ENCODE measurements around the gene PANK3.

The PANK3 gene

GRCh38 chr5:168602517-168602916 is 23.3 kb upstream of the PANK3 start:
- no peak for TF ChIP-seq CTCF (conservative IDR thresholded peaks at IDR 0.05; ENCODE audit: low read depth, low read length)

GRCh38 chr5:168601972-168602371 is 22.8 kb upstream of the PANK3 start:
- no peaks in the 10 kb centered on the region for H3K27me3 ChIP-seq (ENCODE audit: insufficient read depth, low read depth)
- no peak for TF ChIP-seq CTCF (conservative IDR thresholded peaks at IDR 0.05; ENCODE audit: low read depth, low read length)
- no peak overlapping the region for H2AFZ ChIP-seq (ENCODE audit: low read depth)
- H3K4me1 ChIP-seq (ENCODE audit: low read depth, poor library complexity, severe bottlenecking), result no peaks in the 10 kb centered on the region
- H3K27ac ChIP-seq, result no peak overlapping the region
- no peaks in the 10 kb centered on the region for H4K20me1 ChIP-seq (ENCODE audit: insufficient read depth)
- no peak overlapping the region for H3K4me3 ChIP-seq (IDR thresholded peaks at IDR 0.05; ENCODE audit: insufficient read depth, low read depth, low read length)
- no peak overlapping the region for H3K9ac ChIP-seq
- H3K79me2 ChIP-seq (ENCODE audit: insufficient read depth, low read depth), result no peaks in the 10 kb centered on the region
- no peaks in the 10 kb centered on the region for H3K36me3 ChIP-seq (ENCODE audit: insufficient read depth)
- no peak overlapping the region for H3K4me2 ChIP-seq

More at GRCh38 chr5:168602517-168602916, 23.3 kb upstream of the PANK3 start:
- H2AFZ ChIP-seq (ENCODE audit: low read depth), result no peak overlapping the region
- no peaks in the 10 kb centered on the region for H3K27me3 ChIP-seq (ENCODE audit: insufficient read depth, low read depth)
- no peaks in the 10 kb centered on the region for H4K20me1 ChIP-seq (ENCODE audit: insufficient read depth)
- H3K9ac ChIP-seq, result no peak overlapping the region
- no peaks in the 10 kb centered on the region for H3K79me2 ChIP-seq (ENCODE audit: insufficient read depth, low read depth)
- no peak overlapping the region for H3K4me2 ChIP-seq
- H3K36me3 ChIP-seq (ENCODE audit: insufficient read depth), result no peaks in the 10 kb centered on the region
- no peaks in the 10 kb centered on the region for H3K4me1 ChIP-seq (ENCODE audit: low read depth, poor library complexity, severe bottlenecking)
- H3K4me3 ChIP-seq (IDR thresholded peaks at IDR 0.05; ENCODE audit: insufficient read depth, low read depth, low read length), result no peak overlapping the region
- H3K27ac ChIP-seq, result no peak overlapping the region

- H3K4me3 ChIP-seq (IDR thresholded peaks at IDR 0.05; ENCODE audit: insufficient read depth, low read depth, low read length), result no peak overlapping the region
- no peak overlapping the region for H3K27ac ChIP-seq
- no peaks in the 10 kb centered on the region for H3K36me3 ChIP-seq (ENCODE audit: insufficient read depth)
- no peak overlapping the region for H2AFZ ChIP-seq (ENCODE audit: low read depth)
- no peaks in the 10 kb centered on the region for H3K4me1 ChIP-seq (ENCODE audit: low read depth, poor library complexity, severe bottlenecking)
- no peaks in the 10 kb centered on the region for H3K79me2 ChIP-seq (ENCODE audit: insufficient read depth, low read depth)
- H3K27me3 ChIP-seq (ENCODE audit: insufficient read depth, low read depth), result no peaks in the 10 kb centered on the region
- H3K9ac ChIP-seq, result no peak overlapping the region
- no peak overlapping the region for H3K4me2 ChIP-seq
- TF ChIP-seq CTCF (conservative IDR thresholded peaks at IDR 0.05; ENCODE audit: low read depth, low read length), result no peak
- H4K20me1 ChIP-seq (ENCODE audit: insufficient read depth), result no peaks in the 10 kb centered on the region
Observed at GRCh38 chr5:168600409-168600808, 21.2 kb upstream of the PANK3 start.

- Histone ChIP-seq H3K4me3 (IDR thresholded peaks at IDR 0.05; ENCODE audit: insufficient read depth, low read depth, low read length) (no peak overlapping the region), H3K79me2 (ENCODE audit: insufficient read depth, low read depth) (no peaks in the 10 kb centered on the region), H3K4me1 (ENCODE audit: low read depth, poor library complexity, severe bottlenecking) (no peaks in the 10 kb centered on the region), H3K27me3 (ENCODE audit: insufficient read depth, low read depth) (no peaks in the 10 kb centered on the region), H3K9ac (no peak overlapping the region), H2AFZ (ENCODE audit: low read depth) (no peak overlapping the region), H3K27ac (no peak overlapping the region), H3K36me3 (ENCODE audit: insufficient read depth) (no peaks in the 10 kb centered on the region), H3K4me2 (no peak overlapping the region), H4K20me1 (ENCODE audit: insufficient read depth) (no peaks in the 10 kb centered on the region)
- no peak for TF ChIP-seq CTCF (conservative IDR thresholded peaks at IDR 0.05; ENCODE audit: low read depth, low read length)
Observed at GRCh38 chr5:168599826-168600225, 20.7 kb upstream of the PANK3 start.

All from KMS-11 (cell line).